K562 (cell line): ENCODE data around the gene SKIDA1. TPM values are rescaled to one million over a fixed set of nuclear protein-coding genes. Genes with fewer than 3 reads are reported as not detected.

ENCODE experiments used
- ATAC-seq: fragments of 200-7000 bp; cut with Tn5 transposase; 3 replicates; pipeline ENCODE4 v1.9.1; 2020; ENCODE audit warnings: moderate library complexity
- BruUV-seq: library from RNA; stranded (reverse); fragments of 400-500 nt; replicated peaks from 2 replicates; lab custom pipeline; 2021; lab: Mats Ljungman, UMichigan
- CTCF ChIA-PET: fragments of 300-600 bp; formaldehyde crosslinking; extraction: SDS; loops from one replicate; lab custom pipeline; 2021; ENCODE audit warnings: low intra/inter-chr PET ratio; lab: Yijun Ruan, JAX
- POLR2A ChIA-PET: fragments of 300-600, 350-650 bp; sonication (Branson Sonifier 250); formaldehyde crosslinking; extraction: SDS; loops from one replicate; lab custom pipeline; 2021; ENCODE audit warnings: antibody characterized with exemption, inconsistent platforms; lab: Yijun Ruan, JAX
- DNase-seq, 4 experiments: peaks; one replicate each; pipeline versions ENCODE4 v3.0.0 to v3.0.0-alpha.2; 2011 to 2018; ENCODE audit warnings: low spot score in 3 of 4, mixed read lengths in 3 of 4; ENCODE audit errors: extremely low read depth in 1 of 4
- FAIRE-seq: peaks from 2 replicates; lab custom pipeline; 2011; peaks lifted over from hg19 to GRCh38; lab: Jason Lieb, UNC
- H2AFZ ChIP-seq: 2 replicates; pipeline ENCODE4 v1.6.0; 2011; ENCODE audit warnings: low read depth, low read length, control low read depth, inconsistent platforms
- H3K27ac ChIP-seq: fragments of 200-600 bp; 3 replicates; pipeline ENCODE4 v1.8.0; 2011; ENCODE audit warnings: low read depth, mild to moderate bottlenecking, control low read depth, inconsistent platforms, low read length, moderate library complexity, mixed read lengths; ENCODE audit errors: extremely low read depth
- H3K27me3 ChIP-seq, 2 experiments: fragments of 300-600 bp in 1 of 2; 2 replicates in 1 of 2; 3 replicates in 1 of 2; pipeline versions ENCODE4 v1.6.0 to v1.8.0; 2011; ENCODE audit warnings: inconsistent platforms in 2 of 2, low read length in 2 of 2, mild to moderate bottlenecking in 1 of 2, mixed read lengths in 1 of 2, moderate library complexity in 1 of 2; ENCODE audit not compliant: control insufficient read depth in 2 of 2, insufficient read depth in 2 of 2
- H3K36me3 ChIP-seq: fragments of 300-600 bp; 3 replicates; pipeline ENCODE4 v1.8.0; 2011; ENCODE audit warnings: mild to moderate bottlenecking, low read length, inconsistent platforms; ENCODE audit not compliant: control insufficient read depth, insufficient read depth
- H3K4me1 ChIP-seq, 2 experiments: fragments of 200-600 bp in 1 of 2; replicated peaks in 1 of 2; 2 replicates in 1 of 2; 3 replicates in 1 of 2; pipeline versions ENCODE4 v1.5.1 to v1.8.0; 2011; ENCODE audit warnings: inconsistent platforms in 2 of 2, low read length in 2 of 2, mild to moderate bottlenecking in 1 of 2, mixed read lengths in 1 of 2, moderate library complexity in 1 of 2; ENCODE audit not compliant: control insufficient read depth in 2 of 2, insufficient read depth in 2 of 2
- H3K4me2 ChIP-seq: 2 replicates; pipeline ENCODE4 v1.6.1; 2011; ENCODE audit warnings: low read length, control low read depth, inconsistent platforms, mixed read lengths; ENCODE audit not compliant: insufficient read depth
- H3K4me3 ChIP-seq: fragments of 200-600 bp; sonication (generic), shearing (Covaris generic); 2 replicates; pipeline ENCODE4 v1.5.1; 2016; ENCODE audit warnings: control low read depth, inconsistent platforms
- H3K79me2 ChIP-seq: fragments of 200-600 bp; 3 replicates; pipeline ENCODE4 v1.8.0; 2011; ENCODE audit warnings: low read length, inconsistent platforms; ENCODE audit not compliant: control insufficient read depth, insufficient read depth
- H3K9ac ChIP-seq, 2 experiments: 2 replicates each; pipeline versions ENCODE4 v1.6.0 to v1.6.1; 2011; ENCODE audit warnings: low read depth in 2 of 2, low read length in 2 of 2, control low read depth in 1 of 2, inconsistent platforms in 1 of 2, mild to moderate bottlenecking in 1 of 2, mixed read lengths in 1 of 2; ENCODE audit not compliant: insufficient read depth in 1 of 2
- H3K9me1 ChIP-seq: one replicate; pipeline ENCODE4 v1.6.0; 2011; ENCODE audit warnings: inconsistent platforms, mild to moderate bottlenecking, low read length, moderate library complexity; ENCODE audit not compliant: control insufficient read depth, insufficient read depth
- H3K9me3 ChIP-seq: replicated peaks from 2 replicates; pipeline ENCODE4 v1.5.1; 2011; ENCODE audit warnings: low read depth, low read length, inconsistent platforms; ENCODE audit not compliant: control insufficient read depth, insufficient read depth
- H4K20me1 ChIP-seq: replicated peaks from 2 replicates; pipeline ENCODE4 v1.6.1; 2011; ENCODE audit warnings: low read length, inconsistent platforms, mixed read lengths; ENCODE audit not compliant: control insufficient read depth, insufficient read depth
- AFF4 ChIP-seq: sonication (generic); formaldehyde crosslinking; IDR thresholded peaks from 2 replicates; pipeline ENCODE4 v1.8.0; 2023; ENCODE audit warnings: mild to moderate bottlenecking, missing genetic modification reagents
- ARID2 ChIP-seq: fragments of 450-650 bp; IDR thresholded peaks from 2 replicates; pipeline ENCODE4 v1.6.1; 2017; ENCODE audit warnings: antibody characterized with exemption, mild to moderate bottlenecking
- EGR1 ChIP-seq: fragments of 450-650 bp; conservative IDR thresholded peaks from 2 replicates; pipeline ENCODE4 v1.6.1; 2017; ENCODE audit warnings: mild to moderate bottlenecking
- IFI16 ChIP-seq: fragments of 250-450 bp; sonication (Bioruptor Pico); IDR thresholded peaks from 2 replicates; pipeline ENCODE4 v2.1.2; 2022; ENCODE audit warnings: mild to moderate bottlenecking, inconsistent platforms
- IRF1 ChIP-seq: sonication (generic); formaldehyde crosslinking; IDR thresholded peaks from 2 replicates; pipeline ENCODE4 v1.8.0; 2022; ENCODE audit warnings: missing genetic modification reagents, mild to moderate bottlenecking, borderline replicate concordance
- KDM4B ChIP-seq, 2 experiments: fragments of 450-650 bp in 1 of 2; sonication (generic) in 1 of 2; IDR thresholded peaks; 2 replicates each; pipeline ENCODE4 v1.6.1; 2016 to 2017; ENCODE audit warnings: borderline replicate concordance in 2 of 2, antibody characterized with exemption in 1 of 2, low read depth in 1 of 2, mild to moderate bottlenecking in 1 of 2
- KLF13 ChIP-seq: fragments of 450-650 bp; IDR thresholded peaks from 2 replicates; pipeline ENCODE4 v1.6.1; 2016; ENCODE audit warnings: missing genetic modification characterization, low read depth, mild to moderate bottlenecking, missing compliant biosample characterization, moderate library complexity, borderline replicate concordance
- NFIC ChIP-seq: fragments of 450-650 bp; IDR thresholded peaks from 2 replicates; pipeline ENCODE4 v1.6.1; 2017; ENCODE audit warnings: mild to moderate bottlenecking, inconsistent platforms
- PHB ChIP-seq: fragments of 250-450 bp; sonication (Bioruptor Pico); IDR thresholded peaks from 2 replicates; pipeline ENCODE4 v1.5.0; 2021
- YY1 ChIP-seq, 3 experiments: IDR thresholded peaks; 2 replicates each; pipeline ENCODE4 v1.6.1; 2011; ENCODE audit warnings: low read length in 2 of 3, mild to moderate bottlenecking in 2 of 3, moderate library complexity in 2 of 3, borderline replicate concordance in 1 of 3, control low read depth in 1 of 3, low read depth in 1 of 3; ENCODE audit not compliant: insufficient read depth in 3 of 3, insufficient replicate concordance in 2 of 3, control insufficient read depth in 1 of 3, insufficient read length in 1 of 3; ENCODE audit errors: extremely low read depth in 1 of 3
- ZNF217 ChIP-seq: sonication (generic); formaldehyde crosslinking; IDR thresholded peaks from 2 replicates; pipeline ENCODE4 v1.8.0; 2022; ENCODE audit warnings: mild to moderate bottlenecking, missing genetic modification reagents
- ZNF395 ChIP-seq: fragments of 200-800 bp; sonication (Bioruptor generic); IDR thresholded peaks from 2 replicates; pipeline ENCODE4 v1.6.1; 2017; ENCODE audit warnings: missing genetic modification characterization, missing compliant biosample characterization
- ZNF668 ChIP-seq: fragments of 250-450 bp; sonication (Bioruptor Pico); IDR thresholded peaks from 2 replicates; pipeline ENCODE4 v1.8.0; 2022; ENCODE audit warnings: mild to moderate bottlenecking, inconsistent platforms
- WGBS: fragments of 100-300 bp; shearing (Covaris generic); methylation state at CpG from one replicate; pipeline ENCODE4 v1.1.6; 2016; ENCODE audit warnings: low coverage, mixed read lengths; ENCODE audit not compliant: insufficient coverage; ENCODE audit errors: missing lambda C conversion rate; 5-methylcytosine and 5-hydroxymethylcytosine counted together
- in situ Hi-C: fragments of 300-500 bp; cut with MboI; formaldehyde crosslinking; loops from 4 replicates; pipeline ENCODE4 v1.15.0; 2018; ENCODE audit warnings: inconsistent platforms, mixed read lengths
- intact Hi-C: fragments of 100-400 bp; cut with micrococcal nuclease; formaldehyde crosslinking; loops from 2 replicates; pipeline ENCODE4 v1.14.2; 2022
- polyA plus RNA-seq, 8 experiments: library from polyadenylated mRNA; depleted of rRNA in 4 of 8; stranded (reverse) in 5 of 8; unstranded in 3 of 8; fragments of >200 nt; fragmentation: Nextera tagmentation in 2 of 8; fragmentation: Illumina TruSeq in 1 of 8; extraction: Ambion mirVana in 2 of 8; extraction: Trizol in 1 of 8; gene quantifications; 2 replicates each; pipeline versions ENCODE4 v1.2.1 to v1.2.3, GENCODE V29; 2011 to 2014; ENCODE audit warnings: inconsistent platforms in 1 of 8, missing spikeins in 1 of 8
- total RNA-seq, 7 experiments: library from RNA; depleted of rRNA in 6 of 7; stranded (reverse); fragments of >200 nt in 6 of 7; fragmentation: Illumina TruSeq in 2 of 7; extraction: Trizol in 2 of 7; gene quantifications; 2 replicates each; pipeline versions ENCODE4 v1.2.1 to v1.2.3, GENCODE V29; 2011 to 2021; ENCODE audit warnings: low replicate concordance in 1 of 7

The SKIDA1 gene
- total and polyA plus RNA-seq, 9 of the 15 experiments (the other 6 are each of a cell fraction or from before 2014, with no cell fraction given) = 0.05 to 1.1 (median 0.42) TPM

- Histone ChIP-seq H4K20me1 (no peaks in the 10 kb centered on the region), H3K79me2 (no peaks in the 10 kb centered on the region), H3K27ac (peak overlapping the region; percentile 85), H3K4me2 (peak overlapping the region; percentile 95), H3K9me1 (no peaks in the 10 kb centered on the region), H3K9me3 (no peaks in the 10 kb centered on the region; the same call in 1 of the 2 replicates), H3K9ac (peak overlapping the region; percentile 72 to 94), H3K4me1 (peaks cover 0 to 42% of the 10 kb centered on the region in 2 experiments; a peak in 2 of 5 replicates), H2AFZ (peak overlapping the region; percentile 93), H3K27me3 (no peaks in the 10 kb centered on the region), H3K36me3 (no peaks in the 10 kb centered on the region), H3K4me3 (peak overlapping the region; percentile 71)
- peak; percentile 84 for ATAC-seq
- CTCF ChIA-PET = interaction anchor here (0.6 to 2.8 kb wide), 2 partner anchors 235 to 637 kb away, joined by 3 to 15 read pairs; no protein-coding TSS in a partner anchor
- intact Hi-C loops (loop anchor here (1.0 to 10.0 kb wide), 5 partner anchors 20 to 456 kb away; partner anchors contain the start of gene MLLT10), in situ Hi-C loops (loop anchor here (25.0 kb wide), 1 partner anchor 441 kb away; no protein-coding TSS in a partner anchor)
- peak; percentile 79 for FAIRE-seq
- under 1% methylated on average over 35 of the region's 72 CpGs for WGBS
- POLR2A ChIA-PET = interaction anchor here (0.6 to 2.1 kb wide), 10 partner anchors 9 to 305 kb away, joined by 3 to 14 read pairs (median 4); partner anchors contain the start of gene SKIDA1
- no TSS peak for BruUV-seq
- DNase-seq = peak; percentile 63 to 72 (median 67)
- TF ChIP-seq IFI16 (CRISPR knock-in tag) (no peak), PHB (CRISPR knock-in tag) (no peak), EGR1 (peak; percentile 62), ZNF217 (CRISPR knock-in tag) (no peak), ZNF668 (CRISPR knock-in tag) (no peak), ZNF395 (CRISPR knock-in tag) (0 out of 2 replicates have a peak, but pooled peaks have one; percentile 41), IRF1 (CRISPR knock-in tag) (no peak), ARID2 (no peak), AFF4 (CRISPR knock-in tag) (0 out of 2 replicates have a peak, but pooled peaks have one; percentile 11), YY1 (IDR thresholded peaks at IDR 0.05; ENCODE audit: borderline replicate concordance in 1 of 3, control insufficient read depth in 1 of 3, extremely low read depth in 1 of 3, insufficient read depth in 3 of 3, insufficient read length in 1 of 3, insufficient replicate concordance in 2 of 3, low read depth in 1 of 3, low read length in 2 of 3) (no peak), KDM4B (IDR thresholded peaks at IDR 0.05; ENCODE audit: borderline replicate concordance in 2 of 2, low read depth in 1 of 2) (no peak; a peak in 1 of 4 replicates), KLF13 (tag) (no peak), NFIC (no peak)
Measured at GRCh38 chr10:21496343-21497176, 28.9 kb downstream of the SKIDA1 start.
